Fibroblast of skin of scalp (primary cell): ENCODE results near the gene CTSH.
A peak's percentile ranks its signal among the peaks of the same experiment; 100 is the strongest.
"Not testable (repeated sequence)": the region's sequence is repeated elsewhere in the genome, so short reads cannot be mapped to it uniquely, and the experiment has no call there.

ENCODE experiments used
- DNase-seq: peaks from one replicate; pipeline ENCODE4 v3.0.0-alpha.2; 2013

CTSH gene

GRCh38 chr15:78938658-78939488 lies 6.0 kb downstream of the CTSH start:
- DNase-seq, result no peak

GRCh38 chr15:78937132-78937739 lies 7.6 kb downstream of the CTSH start:
- DNase-seq, result no peak

GRCh38 chr15:78934655-78935023 lies 10.2 kb downstream of the CTSH start:
- no peak for DNase-seq

GRCh38 chr15:78933823-78934654 lies 10.8 kb downstream of the CTSH start:
- DNase-seq, result no peak

- DNase-seq, result no peak
Observed at GRCh38 chr15:78933187-78933822, 11.5 kb downstream of the CTSH start.

GRCh38 chr15:78932258-78932808 lies 12.5 kb downstream of the CTSH start:
- DNase-seq, result no peak

- no peak for DNase-seq
Observed at GRCh38 chr15:78931439-78932257, 13.2 kb downstream of the CTSH start.

GRCh38 chr15:78930577-78931388 lies 14.1 kb downstream of the CTSH start:
- peak; percentile 64 for DNase-seq

GRCh38 chr15:78929536-78930264 lies 15.1 kb downstream of the CTSH start:
- no peak for DNase-seq

- DNase-seq, result no peak
Observed at GRCh38 chr15:78928616-78929093, 16.2 kb downstream of the CTSH start.

- not testable (repeated sequence) for DNase-seq
Observed at GRCh38 chr15:78928176-78928575, 16.7 kb downstream of the CTSH start.

GRCh38 chr15:78927077-78927790 lies 17.6 kb downstream of the CTSH start:
- no peak for DNase-seq

GRCh38 chr15:78925956-78926743 lies 18.7 kb downstream of the CTSH start:
- DNase-seq, result no peak

GRCh38 chr15:78925076-78925624 lies 19.7 kb downstream of the CTSH start:
- no peak for DNase-seq

- DNase-seq, result no peak
Observed at GRCh38 chr15:78923480-78924360, 21.1 kb downstream of the CTSH start.

GRCh38 chr15:78923015-78923414 lies 21.8 kb downstream of the CTSH start:
- DNase-seq, result no peak

GRCh38 chr15:78922527-78922926 lies 22.3 kb downstream of the CTSH start:
- no peak for DNase-seq
